NCI-H1048 (cell line): ENCODE results near the gene TMEM40.
"Not testable (repeated sequence)": the region's sequence is repeated elsewhere in the genome, so short reads cannot be mapped to it uniquely, and the experiment has no call there.

Source experiments
- DNase-seq: peaks from one replicate; lab custom pipeline; 2025; lab: John Stamatoyannopoulos, UW

The TMEM40 gene

DNA sequence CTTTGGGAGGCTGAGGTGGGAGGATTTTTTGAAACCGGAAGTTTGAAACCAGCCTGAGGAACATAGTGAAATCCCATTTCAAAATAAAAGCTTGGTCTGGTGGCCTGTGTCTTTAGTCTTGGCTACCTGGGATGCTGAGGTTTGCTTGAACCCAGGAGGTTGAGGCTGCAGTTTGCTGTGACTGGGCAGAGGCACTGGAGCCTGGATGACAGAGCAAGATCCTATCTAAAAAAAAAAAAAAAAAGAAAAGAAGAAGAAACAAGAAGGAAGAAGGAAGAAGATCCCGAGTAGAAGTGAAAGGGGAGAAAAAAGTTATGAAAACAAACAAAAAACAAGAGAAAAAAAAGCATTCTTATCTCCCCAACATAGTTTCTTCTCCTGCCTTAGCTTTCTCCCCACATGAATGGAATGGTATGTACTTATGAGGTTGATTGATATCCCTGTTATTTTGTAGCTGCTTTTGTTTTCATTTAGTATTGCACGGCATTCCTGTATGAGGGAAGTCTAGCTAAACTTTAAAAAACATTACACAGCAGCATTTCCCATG is 42.4 kb downstream of the TMEM40 start:
- no peak for DNase-seq

GRCh38 chr3:12714278-12714677 is 44.8 kb downstream of the TMEM40 start:
- no peak for DNase-seq

GRCh38 chr3:12710062-12710461 is 49.0 kb downstream of the TMEM40 start:
- no peak for DNase-seq

DNA sequence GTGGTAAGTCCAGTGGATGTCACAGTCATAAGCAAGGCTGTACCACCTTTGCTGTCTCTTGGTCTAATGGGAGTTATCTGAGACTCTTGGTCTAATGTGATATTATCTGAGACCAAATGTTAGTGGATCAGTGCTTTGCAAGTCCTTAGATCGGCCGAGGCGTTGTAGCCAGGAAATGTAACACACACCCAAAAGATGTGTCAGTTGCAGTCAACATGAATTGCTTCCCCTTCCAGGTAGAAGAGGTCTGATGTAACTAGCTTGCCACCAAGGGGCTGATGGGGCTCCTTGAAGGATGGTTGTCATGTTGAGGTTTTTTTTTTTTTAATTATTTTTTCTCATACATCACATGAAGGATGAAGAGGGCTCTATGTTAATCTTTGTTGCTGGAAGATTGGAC is 49.7 kb downstream of the TMEM40 start:
- no peak for DNase-seq

- DNase-seq, result no peak
These were observed 50.4 kb downstream of the TMEM40 start for GRCh38 chr3:12708584-12709192.

- no peak for DNase-seq
These were observed 51.6 kb downstream of the TMEM40 start for GRCh38 chr3:12707449-12707848.

- peak; percentile 53 for DNase-seq
These were observed 52.4 kb downstream of the TMEM40 start for GRCh38 chr3:12706504-12707253.

DNA sequence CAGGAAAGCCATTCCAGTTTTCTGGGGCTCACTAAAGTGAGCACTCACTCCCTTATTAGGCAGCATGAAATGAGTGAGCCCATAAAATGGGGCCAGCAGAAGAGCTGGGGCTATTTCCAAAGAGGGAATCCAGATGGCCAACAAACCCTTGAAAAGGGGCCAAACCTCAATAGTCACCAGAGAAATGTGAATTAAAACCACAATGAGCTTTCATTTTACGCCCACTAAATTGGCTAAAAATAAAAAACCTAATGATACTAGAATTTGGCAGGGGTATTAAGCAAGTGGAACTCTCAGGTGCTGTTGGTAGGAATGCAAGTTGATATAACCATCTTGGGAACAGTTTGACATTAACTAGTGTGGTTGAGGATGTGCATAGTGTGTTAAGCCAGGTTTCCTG is 53.1 kb downstream of the TMEM40 start:
- DNase-seq, result no peak

DNA sequence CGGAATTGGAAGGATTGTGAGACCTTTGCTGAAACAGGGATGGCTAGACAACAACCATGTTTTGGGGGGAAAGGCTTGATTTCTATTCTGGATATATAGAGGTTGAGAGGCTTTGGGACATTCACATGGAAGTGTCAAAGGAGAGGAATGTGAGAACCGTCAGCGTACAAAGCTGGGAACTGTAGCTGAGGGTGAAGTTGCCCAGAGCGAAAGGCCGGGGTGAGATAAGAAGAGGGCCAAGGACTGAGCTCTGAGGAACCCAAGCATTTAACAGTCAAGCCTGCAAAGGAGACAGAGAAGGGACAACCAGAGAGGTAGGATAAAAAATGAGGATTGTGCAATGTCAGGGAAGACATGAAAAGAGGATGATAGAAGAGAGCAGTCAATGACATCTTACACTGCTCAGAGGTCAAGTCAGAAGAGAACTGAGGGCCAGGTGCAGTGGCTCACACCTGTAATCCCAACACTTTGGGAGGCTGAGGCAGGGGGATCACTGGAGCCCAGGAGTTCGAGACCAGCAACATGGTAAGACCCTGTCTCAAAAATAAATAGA is 53.6 kb downstream of the TMEM40 start:
- no peak for DNase-seq

DNA sequence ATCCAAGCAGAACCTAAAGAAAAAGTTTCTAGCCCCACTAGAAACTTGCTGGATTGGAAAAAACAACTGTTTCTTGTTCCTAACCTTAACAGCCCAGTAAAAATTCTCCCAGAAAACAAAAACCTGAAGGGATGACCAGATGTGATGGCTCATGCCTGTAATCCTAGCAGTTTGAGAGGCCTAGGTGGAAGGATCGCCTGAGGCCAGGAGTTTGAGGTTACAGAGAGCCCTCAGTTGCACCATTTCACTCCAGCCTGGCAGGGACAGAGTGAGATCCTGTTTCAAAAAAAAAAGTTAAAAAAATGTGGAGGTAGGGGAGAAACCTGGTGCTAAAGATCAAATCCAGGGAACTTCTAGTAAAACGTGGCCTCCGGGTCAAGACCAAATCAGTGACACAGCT is 56.6 kb downstream of the TMEM40 start:
- no peak for DNase-seq

DNA sequence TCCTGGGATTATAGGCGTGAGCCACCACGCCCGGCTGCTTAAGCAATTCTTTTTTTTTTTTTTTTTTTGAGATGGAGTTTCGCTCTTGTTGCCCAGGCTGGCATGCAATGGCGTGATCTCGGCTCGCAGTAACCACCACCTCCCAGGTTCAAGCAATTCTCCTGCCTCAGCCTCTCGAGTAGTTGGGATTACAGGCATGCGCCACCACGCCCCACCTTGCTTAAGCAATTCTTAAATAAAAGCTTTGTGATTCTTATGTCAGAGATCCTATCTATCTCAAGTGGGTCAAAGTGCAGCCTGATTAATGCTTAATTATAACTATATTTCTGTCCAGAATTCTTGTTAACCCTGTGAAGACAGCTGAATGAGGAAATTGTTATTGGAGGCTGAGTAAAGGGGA is 57.5 kb downstream of the TMEM40 start:
- not testable (repeated sequence) for DNase-seq

DNA sequence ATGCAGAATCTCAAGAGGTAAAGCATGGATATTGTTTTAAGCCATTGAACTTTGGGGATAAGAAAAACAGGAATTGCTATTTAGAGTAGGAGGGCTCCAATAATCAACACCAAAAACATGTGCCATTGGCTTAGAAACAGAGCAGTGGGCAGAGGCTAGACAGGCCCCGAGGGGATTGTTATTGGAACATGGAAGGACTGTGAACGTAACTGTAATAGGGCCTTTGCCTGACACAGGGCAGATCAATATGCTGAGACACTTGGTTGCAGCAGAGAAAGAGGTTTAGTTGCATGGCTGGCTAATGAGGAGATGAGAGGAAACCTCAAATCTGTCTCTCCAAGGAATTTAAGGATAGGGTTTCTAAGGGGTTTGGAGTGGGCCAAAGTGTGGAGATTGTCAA is 58.3 kb downstream of the TMEM40 start:
- no peak for DNase-seq

DNA sequence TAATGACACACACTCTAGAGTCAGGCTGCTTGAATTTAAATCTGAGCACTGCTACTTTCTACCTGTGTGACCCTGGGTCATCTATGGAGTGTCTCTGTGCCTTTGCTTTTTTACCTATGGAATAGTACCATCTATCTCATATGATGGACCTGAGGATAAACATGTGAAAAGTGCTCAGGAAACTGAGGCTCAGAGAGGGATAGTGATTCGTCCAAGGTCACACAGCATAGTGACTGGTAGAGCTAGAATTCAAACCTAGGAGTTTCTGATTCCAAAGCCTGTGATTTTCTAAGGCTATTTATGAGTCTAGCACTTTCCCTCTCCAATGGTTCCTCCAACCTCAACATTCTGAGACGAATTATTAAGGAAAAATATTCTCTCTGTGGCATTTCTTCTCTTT is 63.1 kb downstream of the TMEM40 start:
- DNase-seq, result no peak

GRCh38 chr3:12695112-12695511 is 63.9 kb downstream of the TMEM40 start:
- no peak for DNase-seq

- DNase-seq, result no peak
These were observed 66.6 kb downstream of the TMEM40 start for GRCh38 chr3:12692444-12692843.

DNA sequence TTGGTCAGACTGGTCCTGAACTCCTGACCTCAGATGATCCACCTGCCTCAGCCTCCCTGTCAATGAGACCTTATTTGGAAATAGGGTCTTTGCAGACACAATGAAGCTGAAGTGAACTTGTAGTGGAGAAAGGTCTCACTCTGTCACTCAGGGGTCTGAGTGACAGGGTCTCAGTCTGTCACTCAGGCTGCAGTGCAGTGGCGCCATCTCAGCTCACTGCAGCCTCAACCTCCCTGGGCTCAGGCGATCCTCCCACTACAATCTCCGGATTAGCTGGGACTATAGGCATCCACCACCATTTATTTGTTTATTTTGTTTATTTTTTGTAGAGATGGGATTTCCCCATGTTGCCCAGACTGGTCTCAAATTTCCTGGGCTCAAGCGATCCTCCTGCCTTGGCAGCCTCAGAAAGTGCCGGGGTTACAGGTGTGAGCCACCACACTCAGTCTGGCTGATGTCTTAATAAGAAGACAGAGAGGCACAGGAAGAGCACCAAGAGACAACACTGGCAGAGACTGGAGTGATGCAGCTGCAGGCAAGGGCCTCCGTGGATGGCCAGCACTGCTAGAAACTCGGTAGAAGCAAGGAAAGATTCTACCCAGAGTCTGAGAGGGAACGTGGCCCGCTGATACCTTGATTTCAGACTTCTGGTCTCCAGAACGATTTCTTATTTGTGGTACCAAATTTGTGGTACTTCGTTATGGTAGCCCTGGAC is 68.9 kb downstream of the TMEM40 start:
- DNase-seq, result no peak

DNA sequence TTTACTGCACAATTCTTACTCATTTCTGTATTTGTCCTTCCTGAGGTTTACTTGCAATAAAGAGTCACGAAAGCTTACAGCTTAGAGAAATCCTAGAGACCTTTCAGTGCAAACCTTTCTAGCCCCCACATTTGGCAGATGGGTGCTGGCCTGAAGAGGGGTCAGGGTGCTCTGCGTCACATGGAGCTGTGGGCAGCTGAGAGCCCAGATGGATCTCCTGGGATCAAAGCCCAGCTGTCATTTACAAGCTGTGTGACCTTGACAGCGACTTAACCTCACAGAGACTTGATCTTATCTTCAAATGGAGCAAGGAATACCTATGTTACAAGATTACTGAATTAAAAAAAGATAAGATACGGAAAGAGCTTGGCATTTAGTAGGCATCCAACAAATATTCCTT is 71.1 kb downstream of the TMEM40 start:
- DNase-seq, result no peak

DNA sequence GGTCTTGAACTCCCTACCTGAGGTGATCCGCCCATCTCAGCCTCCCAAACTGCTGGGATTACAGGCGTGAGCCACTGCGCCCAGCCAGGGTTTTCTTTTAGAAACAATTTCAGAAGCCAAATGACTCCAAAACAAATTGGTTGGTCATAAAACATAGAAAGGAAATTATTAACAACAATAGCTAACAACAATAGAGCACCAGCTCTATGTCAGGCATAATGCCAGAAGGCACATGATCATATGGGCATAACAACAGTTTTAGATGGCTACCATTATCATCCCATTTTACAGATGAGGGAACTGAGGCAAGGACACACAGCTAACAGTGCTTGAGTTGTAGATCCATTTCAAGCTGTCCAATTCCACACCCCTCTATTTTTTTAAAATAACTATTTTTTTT is 73.0 kb downstream of the TMEM40 start:
- DNase-seq, result no peak
